ENCODE data around the gene PARP3. TPM values are rescaled to one million over a fixed set of nuclear protein-coding genes. Genes with fewer than 3 reads are reported as not detected.

PARP3 gene
- total and polyA plus RNA-seq, 9 of the 15 experiments (the other 6 are each of a cell fraction or from before 2014, with no cell fraction given) = 0.46 to 6.6 (median 4.5) TPM

- TF ChIP-seq, protein P1, sequence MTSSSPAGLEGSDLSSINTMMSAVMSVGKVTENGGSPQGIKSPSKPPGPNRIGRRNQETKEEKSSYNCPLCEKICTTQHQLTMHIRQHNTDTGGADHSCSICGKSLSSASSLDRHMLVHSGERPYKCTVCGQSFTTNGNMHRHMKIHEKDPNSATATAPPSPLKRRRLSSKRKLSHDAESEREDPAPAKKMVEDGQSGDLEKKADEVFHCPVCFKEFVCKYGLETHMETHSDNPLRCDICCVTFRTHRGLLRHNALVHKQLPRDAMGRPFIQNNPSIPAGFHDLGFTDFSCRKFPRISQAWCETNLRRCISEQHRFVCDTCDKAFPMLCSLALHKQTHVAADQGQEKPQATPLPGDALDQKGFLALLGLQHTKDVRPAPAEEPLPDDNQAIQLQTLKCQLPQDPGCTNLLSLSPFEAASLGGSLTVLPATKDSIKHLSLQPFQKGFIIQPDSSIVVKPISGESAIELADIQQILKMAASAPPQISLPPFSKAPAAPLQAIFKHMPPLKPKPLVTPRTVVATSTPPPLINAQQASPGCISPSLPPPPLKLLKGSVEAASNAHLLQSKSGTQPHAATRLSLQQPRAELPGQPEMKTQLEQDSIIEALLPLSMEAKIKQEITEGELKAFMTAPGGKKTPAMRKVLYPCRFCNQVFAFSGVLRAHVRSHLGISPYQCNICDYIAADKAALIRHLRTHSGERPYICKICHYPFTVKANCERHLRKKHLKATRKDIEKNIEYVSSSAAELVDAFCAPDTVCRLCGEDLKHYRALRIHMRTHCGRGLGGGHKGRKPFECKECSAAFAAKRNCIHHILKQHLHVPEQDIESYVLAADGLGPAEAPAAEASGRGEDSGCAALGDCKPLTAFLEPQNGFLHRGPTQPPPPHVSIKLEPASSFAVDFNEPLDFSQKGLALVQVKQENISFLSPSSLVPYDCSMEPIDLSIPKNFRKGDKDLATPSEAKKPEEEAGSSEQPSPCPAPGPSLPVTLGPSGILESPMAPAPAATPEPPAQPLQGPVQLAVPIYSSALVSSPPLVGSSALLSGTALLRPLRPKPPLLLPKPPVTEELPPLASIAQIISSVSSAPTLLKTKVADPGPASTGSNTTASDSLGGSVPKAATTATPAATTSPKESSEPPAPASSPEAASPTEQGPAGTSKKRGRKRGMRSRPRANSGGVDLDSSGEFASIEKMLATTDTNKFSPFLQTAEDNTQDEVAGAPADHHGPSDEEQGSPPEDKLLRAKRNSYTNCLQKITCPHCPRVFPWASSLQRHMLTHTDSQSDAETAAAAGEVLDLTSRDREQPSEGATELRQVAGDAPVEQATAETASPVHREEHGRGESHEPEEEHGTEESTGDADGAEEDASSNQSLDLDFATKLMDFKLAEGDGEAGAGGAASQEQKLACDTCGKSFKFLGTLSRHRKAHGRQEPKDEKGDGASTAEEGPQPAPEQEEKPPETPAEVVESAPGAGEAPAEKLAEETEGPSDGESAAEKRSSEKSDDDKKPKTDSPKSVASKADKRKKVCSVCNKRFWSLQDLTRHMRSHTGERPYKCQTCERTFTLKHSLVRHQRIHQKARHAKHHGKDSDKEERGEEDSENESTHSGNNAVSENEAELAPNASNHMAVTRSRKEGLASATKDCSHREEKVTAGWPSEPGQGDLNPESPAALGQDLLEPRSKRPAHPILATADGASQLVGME (CRISPR knock-in tag; IDR thresholded peaks at IDR 0.05) = no peak
- no peak for TF ChIP-seq ZEB2 (IDR thresholded peaks at IDR 0.05)
- TF ChIP-seq NR2F6 (CRISPR knock-in tag; IDR thresholded peaks at IDR 0.05) = no peak
- no peak for TF ChIP-seq HNRNPUL1 (IDR thresholded peaks at IDR 0.05; ENCODE audit: low read length)
- peak in 1 of 2 experiments; percentile 30; a peak in 1 of 4 replicates for TF ChIP-seq RCOR1 (IDR thresholded peaks at IDR 0.05; ENCODE audit: borderline replicate concordance in 1 of 2, low read depth in 2 of 2, low read length in 2 of 2)
- TF ChIP-seq, protein P2, sequence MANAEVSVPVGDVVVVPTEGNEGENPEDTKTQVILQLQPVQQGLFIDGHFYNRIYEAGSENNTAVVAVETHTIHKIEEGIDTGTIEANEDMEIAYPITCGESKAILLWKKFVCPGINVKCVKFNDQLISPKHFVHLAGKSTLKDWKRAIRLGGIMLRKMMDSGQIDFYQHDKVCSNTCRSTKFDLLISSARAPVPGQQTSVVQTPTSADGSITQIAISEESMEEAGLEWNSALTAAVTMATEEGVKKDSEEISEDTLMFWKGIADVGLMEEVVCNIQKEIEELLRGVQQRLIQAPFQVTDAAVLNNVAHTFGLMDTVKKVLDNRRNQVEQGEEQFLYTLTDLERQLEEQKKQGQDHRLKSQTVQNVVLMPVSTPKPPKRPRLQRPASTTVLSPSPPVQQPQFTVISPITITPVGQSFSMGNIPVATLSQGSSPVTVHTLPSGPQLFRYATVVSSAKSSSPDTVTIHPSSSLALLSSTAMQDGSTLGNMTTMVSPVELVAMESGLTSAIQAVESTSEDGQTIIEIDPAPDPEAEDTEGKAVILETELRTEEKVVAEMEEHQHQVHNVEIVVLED (CRISPR knock-in tag; IDR thresholded peaks at IDR 0.05) = no peak
- no peak for TF ChIP-seq STAT5B (CRISPR knock-in tag; IDR thresholded peaks at IDR 0.05)
- no peak for TF ChIP-seq SMAD1 (IDR thresholded peaks at IDR 0.05; ENCODE audit: low read depth, low read length, partially characterized antibody)
- TF ChIP-seq DNMT1 (IDR thresholded peaks at IDR 0.05) = no peak
- peak in 2 of 3 experiments; percentile 38 to 53 for TF ChIP-seq YY1 (IDR thresholded peaks at IDR 0.05; ENCODE audit: borderline replicate concordance in 1 of 3, control insufficient read depth in 1 of 3, extremely low read depth in 1 of 3, insufficient read depth in 3 of 3, insufficient read length in 1 of 3, insufficient replicate concordance in 2 of 3, low read depth in 1 of 3, low read length in 2 of 3)
- no peak for TF ChIP-seq POLR2AphosphoS2 (IDR thresholded peaks at IDR 0.05; ENCODE audit: low read length)
- peak; percentile 52 for TF ChIP-seq USF1 (CRISPR knock-in tag; IDR thresholded peaks at IDR 0.05)
- TF ChIP-seq, protein P3, sequence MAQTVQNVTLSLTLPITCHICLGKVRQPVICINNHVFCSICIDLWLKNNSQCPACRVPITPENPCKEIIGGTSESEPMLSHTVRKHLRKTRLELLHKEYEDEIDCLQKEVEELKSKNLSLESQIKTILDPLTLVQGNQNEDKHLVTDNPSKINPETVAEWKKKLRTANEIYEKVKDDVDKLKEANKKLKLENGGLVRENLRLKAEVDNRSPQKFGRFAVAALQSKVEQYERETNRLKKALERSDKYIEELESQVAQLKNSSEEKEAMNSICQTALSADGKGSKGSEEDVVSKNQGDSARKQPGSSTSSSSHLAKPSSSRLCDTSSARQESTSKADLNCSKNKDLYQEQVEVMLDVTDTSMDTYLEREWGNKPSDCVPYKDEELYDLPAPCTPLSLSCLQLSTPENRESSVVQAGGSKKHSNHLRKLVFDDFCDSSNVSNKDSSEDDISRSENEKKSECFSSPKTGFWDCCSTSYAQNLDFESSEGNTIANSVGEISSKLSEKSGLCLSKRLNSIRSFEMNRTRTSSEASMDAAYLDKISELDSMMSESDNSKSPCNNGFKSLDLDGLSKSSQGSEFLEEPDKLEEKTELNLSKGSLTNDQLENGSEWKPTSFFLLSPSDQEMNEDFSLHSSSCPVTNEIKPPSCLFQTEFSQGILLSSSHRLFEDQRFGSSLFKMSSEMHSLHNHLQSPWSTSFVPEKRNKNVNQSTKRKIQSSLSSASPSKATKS (CRISPR knock-in tag; IDR thresholded peaks at IDR 0.05) = no peak
- no peak for TF ChIP-seq MLLT1 (IDR thresholded peaks at IDR 0.05)
These were observed at the start of gene PARP3, which contains the start of gene RRP9 (continued) for GRCh38 chr3:51941798-51942602.
